Measurements from ENCODE around the gene SFPQ.
A peak's percentile ranks its signal among the peaks of the same experiment; 100 is the strongest.
"Not testable (repeated sequence)": the region's sequence is repeated elsewhere in the genome, so short reads cannot be mapped to it uniquely, and the experiment has no call there.

The SFPQ gene, protein sequence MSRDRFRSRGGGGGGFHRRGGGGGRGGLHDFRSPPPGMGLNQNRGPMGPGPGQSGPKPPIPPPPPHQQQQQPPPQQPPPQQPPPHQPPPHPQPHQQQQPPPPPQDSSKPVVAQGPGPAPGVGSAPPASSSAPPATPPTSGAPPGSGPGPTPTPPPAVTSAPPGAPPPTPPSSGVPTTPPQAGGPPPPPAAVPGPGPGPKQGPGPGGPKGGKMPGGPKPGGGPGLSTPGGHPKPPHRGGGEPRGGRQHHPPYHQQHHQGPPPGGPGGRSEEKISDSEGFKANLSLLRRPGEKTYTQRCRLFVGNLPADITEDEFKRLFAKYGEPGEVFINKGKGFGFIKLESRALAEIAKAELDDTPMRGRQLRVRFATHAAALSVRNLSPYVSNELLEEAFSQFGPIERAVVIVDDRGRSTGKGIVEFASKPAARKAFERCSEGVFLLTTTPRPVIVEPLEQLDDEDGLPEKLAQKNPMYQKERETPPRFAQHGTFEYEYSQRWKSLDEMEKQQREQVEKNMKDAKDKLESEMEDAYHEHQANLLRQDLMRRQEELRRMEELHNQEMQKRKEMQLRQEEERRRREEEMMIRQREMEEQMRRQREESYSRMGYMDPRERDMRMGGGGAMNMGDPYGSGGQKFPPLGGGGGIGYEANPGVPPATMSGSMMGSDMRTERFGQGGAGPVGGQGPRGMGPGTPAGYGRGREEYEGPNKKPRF

DNA sequence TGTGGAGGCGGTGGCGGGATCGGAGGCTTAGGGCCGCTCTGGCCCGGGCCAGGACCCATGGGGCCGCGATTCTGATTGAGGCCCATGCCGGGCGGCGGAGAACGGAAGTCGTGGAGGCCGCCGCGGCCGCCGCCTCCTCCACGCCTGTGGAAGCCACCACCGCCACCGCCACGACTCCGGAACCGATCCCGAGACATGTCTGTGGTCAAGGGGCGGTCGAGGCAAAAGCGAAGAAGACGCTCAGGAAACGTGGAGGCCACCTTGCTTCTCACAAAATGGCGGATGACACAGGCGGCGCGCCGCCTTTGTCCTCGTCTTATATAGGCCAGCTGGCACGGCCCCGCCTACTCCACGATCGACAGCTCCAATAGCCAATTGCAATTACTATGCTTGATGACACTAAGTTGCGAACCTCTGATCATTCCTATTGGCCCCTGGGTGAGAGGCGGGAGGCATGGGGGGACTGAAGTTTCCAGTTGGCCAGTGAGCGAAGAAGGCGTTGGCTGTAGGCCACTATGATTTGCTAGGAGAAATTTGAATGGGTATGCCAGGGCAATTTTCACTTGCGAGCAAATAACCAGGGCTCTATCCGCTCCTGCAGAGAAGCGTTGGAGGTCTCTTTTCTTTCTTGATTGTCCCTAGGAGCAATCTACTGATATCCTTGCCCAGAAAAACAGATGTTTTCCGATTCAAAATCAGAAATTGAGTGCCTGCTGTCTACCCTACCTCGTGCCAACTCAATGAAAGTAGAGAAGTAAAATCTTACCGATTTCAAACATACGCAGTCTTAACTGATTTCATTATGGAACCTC, at the start of gene SFPQ:
Gene SFPQ (minus strand): TSS at position 293 of the 812 bp plus-strand sequence. CDS start 96 bp downstream, at position 197.
- peak; percentile 93 for DNase-seq (ENCODE audit: insufficient read length, low spot score)
- FAIRE-seq: no peak
- TF ChIP-seq, protein P1, sequence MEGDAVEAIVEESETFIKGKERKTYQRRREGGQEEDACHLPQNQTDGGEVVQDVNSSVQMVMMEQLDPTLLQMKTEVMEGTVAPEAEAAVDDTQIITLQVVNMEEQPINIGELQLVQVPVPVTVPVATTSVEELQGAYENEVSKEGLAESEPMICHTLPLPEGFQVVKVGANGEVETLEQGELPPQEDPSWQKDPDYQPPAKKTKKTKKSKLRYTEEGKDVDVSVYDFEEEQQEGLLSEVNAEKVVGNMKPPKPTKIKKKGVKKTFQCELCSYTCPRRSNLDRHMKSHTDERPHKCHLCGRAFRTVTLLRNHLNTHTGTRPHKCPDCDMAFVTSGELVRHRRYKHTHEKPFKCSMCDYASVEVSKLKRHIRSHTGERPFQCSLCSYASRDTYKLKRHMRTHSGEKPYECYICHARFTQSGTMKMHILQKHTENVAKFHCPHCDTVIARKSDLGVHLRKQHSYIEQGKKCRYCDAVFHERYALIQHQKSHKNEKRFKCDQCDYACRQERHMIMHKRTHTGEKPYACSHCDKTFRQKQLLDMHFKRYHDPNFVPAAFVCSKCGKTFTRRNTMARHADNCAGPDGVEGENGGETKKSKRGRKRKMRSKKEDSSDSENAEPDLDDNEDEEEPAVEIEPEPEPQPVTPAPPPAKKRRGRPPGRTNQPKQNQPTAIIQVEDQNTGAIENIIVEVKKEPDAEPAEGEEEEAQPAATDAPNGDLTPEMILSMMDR (IDR thresholded peaks at IDR 0.05; ENCODE audit: insufficient read depth, missing control alignments): no peak

DNA sequence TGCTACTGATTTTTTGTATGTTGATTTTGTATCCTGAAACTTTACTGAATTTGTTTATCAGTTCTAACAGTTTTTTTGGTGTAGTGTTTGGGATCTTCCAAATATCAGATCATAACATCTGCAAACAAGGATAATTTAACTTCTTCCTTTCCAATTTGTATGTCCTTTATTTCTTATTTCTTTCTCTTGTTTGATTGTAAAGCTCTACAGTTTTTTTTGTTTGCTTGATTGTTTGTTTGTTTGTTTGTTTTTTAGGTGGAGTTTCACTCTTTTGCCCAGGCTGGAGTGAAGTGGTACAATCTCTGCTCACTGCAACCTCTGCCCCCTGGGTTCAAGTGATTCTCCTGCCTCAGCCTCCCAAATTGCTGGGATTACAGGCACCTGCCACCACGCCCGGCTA, 43.8 kb upstream of the SFPQ start:
- FAIRE-seq: not testable (repeated sequence)

DNA sequence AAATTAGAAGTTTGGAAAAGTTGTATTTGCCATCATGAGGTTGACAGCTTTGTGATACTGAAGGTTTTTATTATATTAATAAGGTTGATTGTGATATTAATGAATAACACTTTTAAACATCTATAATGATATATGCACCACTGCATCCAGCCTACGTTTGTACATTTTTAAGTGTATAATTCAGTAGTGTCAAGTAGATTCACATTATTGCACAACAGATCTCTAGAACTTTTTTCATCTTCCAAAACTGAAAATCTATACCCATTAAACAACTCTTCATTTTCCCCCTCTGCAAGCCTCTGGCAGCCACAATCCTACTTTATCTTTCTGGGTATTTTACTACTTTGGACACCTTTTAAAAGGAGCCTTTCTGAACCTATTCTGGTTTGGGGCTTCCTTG, 38.3 kb upstream of the SFPQ start:
- no peak for DNase-seq (ENCODE audit: insufficient read length, low spot score)
- no peak for FAIRE-seq
- TF ChIP-seq, protein P1 (IDR thresholded peaks at IDR 0.05; ENCODE audit: insufficient read depth, missing control alignments): no peak

More for the DNA sequence above, 43.8 kb upstream of the SFPQ start:
- not testable (repeated sequence) for DNase-seq (ENCODE audit: insufficient read length, low spot score)

DNA sequence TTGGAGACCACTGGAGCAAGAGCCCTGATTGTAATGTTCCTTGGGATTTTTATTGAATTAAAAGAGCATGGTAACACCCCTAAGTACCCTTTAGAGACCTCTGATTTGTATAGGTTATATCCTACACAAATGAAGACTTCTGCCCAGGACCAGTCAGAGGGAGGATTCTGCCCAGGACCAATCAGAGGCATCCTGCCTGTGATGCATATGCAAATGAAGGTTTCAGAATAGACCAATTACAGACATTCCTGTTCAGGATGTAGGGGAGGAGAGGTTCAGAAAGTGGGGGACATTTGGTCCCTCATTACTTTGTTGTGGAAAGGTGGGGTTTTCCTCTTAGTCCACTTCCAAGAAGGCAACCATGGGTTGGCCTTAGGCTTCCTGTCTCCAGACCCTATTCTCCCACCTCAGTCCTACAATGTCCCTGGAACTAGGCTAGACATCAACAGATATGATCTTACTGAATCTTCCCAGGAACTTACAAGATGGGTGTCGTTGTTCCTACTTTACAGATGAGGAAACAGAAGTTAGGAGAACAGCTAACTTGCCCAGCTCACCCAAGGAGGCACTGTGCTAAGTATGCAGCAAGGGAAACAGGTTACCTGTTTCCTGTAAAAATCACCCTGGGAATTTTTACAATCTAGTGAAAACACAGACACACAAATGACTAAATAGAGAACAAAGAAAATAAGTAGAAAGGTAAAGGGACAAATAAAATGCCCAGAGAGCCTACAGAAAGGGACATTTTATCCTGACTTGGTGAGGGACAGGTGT, 36.8 kb upstream of the SFPQ start:
- TF ChIP-seq, protein P1 (IDR thresholded peaks at IDR 0.05; ENCODE audit: insufficient read depth, missing control alignments): no peak
- DNase-seq (ENCODE audit: insufficient read length, low spot score): no peak
- FAIRE-seq: no peak

DNA sequence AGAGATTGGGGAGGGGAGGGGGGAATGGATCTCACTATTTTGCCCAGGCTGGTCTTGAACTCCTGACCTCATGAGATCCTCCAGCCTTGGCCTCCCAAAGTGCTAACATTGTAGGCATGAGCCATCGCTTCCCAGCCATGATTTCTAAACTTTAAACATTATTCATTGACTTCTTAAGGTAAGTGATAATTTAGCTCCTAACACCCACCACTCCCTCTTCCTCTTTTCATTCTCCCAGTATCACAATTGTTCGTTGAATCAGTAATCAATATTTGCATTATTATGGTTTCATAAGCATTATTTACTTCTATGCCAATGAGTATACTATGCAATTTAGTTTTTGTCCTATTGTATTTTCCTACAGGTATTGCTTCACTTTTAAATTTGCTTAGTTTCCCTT, 33.6 kb upstream of the SFPQ start:
- TF ChIP-seq, protein P1 (IDR thresholded peaks at IDR 0.05; ENCODE audit: insufficient read depth, missing control alignments): no peak
- DNase-seq (ENCODE audit: insufficient read length, low spot score) (no peak), FAIRE-seq (no peak)

DNA sequence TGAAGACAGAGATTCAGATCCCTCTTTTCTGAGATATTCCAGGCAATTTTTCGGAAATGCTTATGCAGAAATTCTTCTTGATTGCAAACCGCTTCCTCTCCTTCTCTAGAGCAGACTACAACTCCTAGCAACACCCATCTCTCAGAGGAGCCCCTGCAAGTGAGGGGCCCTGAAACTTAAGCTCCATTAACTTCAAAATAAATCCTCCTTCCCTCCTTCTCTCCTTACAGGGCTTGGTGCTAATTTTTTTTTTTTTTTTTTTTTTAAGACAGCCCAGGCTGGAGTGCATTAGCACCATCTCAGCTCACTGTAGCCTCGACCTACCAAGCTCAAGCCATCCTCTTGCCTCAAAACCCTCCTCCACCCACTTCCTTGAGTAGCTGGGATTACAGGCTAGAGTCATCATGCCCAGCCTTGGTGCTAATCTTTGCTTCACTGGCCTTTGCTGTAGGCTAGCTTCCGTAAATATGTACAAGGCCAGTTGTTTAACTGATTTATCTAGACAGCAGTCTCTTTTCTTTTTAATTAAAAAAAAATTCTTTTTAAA, 30.2 kb upstream of the SFPQ start:
- TF ChIP-seq, protein P1 (IDR thresholded peaks at IDR 0.05; ENCODE audit: insufficient read depth, missing control alignments): no peak
- FAIRE-seq (no peak), DNase-seq (ENCODE audit: insufficient read length, low spot score) (no peak)
